GM12892 (cell line): ENCODE results near the gene SPATA2L.

ENCODE experiments used
- POLR2A ChIP-seq: IDR thresholded peaks from 2 replicates; pipeline ENCODE4 v1.6.1; 2011; ENCODE audit warnings: low read depth, low read length, control low read depth
- POLR2AphosphoS5 ChIP-seq: IDR thresholded peaks from 2 replicates; pipeline ENCODE4 v1.6.1; 2011; ENCODE audit warnings: low read depth, low read length, control low read depth
- TAF1 ChIP-seq: IDR thresholded peaks from 2 replicates; pipeline ENCODE4 v1.6.1; 2011; ENCODE audit warnings: low read depth, mild to moderate bottlenecking, control low read depth, low read length, borderline replicate concordance

DNA sequence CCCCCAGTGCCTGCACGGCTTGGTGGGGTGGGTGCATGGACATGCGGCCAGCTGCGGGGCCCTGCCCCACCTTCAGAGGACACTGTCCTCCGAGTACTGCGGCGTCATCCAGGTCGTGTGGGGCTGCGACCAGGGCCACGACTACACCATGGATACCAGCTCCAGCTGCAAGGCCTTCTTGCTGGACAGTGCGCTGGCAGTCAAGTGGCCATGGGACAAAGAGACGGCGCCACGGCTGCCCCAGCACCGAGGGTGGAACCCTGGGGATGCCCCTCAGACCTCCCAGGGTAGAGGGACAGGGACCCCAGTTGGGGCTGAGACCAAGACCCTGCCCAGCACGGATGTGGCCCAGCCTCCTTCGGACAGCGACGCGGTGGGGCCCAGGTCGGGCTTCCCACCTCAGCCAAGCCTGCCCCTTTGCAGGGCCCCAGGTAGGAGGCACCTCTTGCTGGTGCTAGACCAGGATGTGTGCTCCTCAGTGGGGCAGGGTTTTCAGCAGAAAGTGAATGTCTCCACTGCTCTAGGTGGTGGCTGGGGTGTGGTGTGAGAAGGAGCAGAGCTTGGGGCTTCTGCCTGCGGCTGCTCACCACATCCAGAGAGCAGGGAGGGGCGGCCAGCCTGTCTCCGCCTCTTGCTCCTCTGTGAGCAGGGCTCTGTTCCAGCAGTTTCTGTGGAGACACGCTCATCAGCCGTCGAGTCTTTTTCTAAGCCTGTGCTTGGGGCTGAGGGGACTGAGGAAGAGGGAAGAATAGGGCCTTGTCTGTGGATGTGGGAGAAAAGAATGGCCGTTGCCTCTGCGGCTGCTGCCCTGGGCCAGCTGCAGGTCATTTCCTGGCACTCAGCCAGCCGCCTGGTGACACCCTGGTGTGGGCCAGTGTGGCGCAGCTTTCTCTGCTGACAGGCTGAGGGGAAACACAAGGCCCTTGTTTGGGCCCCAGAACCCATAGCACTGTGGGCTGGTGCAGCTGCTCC lies 22.1 kb upstream of the SPATA2L start:
- TF ChIP-seq POLR2A: no peak
- TF ChIP-seq POLR2AphosphoS5: peak; percentile 30
- no peak for TF ChIP-seq TAF1
